ENCODE measurements around the gene WDR86.

WDR86 gene

GRCh38 chr7:151396328-151396970 lies 13.4 kb downstream of the WDR86 start:
- Histone ChIP-seq H3K36me3 (ENCODE audit: insufficient read depth, low read length) (no peaks in the 10 kb centered on the region; the same call in 1 of the 2 replicates), H3K9me3 (ENCODE audit: low read depth, low read length) (no peaks in the 10 kb centered on the region), H3K27ac (no peak overlapping the region), H3K4me3 (no peak overlapping the region), H3K9ac (ENCODE audit: insufficient read length) (no peak overlapping the region)
- TF ChIP-seq FOXP2 (optimal IDR thresholded peaks at IDR 0.05; ENCODE audit: control extremely low read depth, extremely low read length, insufficient read depth) (no peak), EZH2 (IDR thresholded peaks at IDR 0.05) (no peak), POLR2AphosphoS5 (IDR thresholded peaks at IDR 0.05; ENCODE audit: borderline replicate concordance, low read depth, low read length) (no peak)
- DNase-seq (ENCODE audit: low read depth, low spot score) = no peak

GRCh38 chr7:151395036-151395367 lies 14.8 kb downstream of the WDR86 start:
- H3K9me3 ChIP-seq (ENCODE audit: low read depth, low read length) = no peaks in the 10 kb centered on the region
- H3K27ac ChIP-seq = no peak overlapping the region
- TF ChIP-seq POLR2AphosphoS5 (IDR thresholded peaks at IDR 0.05; ENCODE audit: borderline replicate concordance, low read depth, low read length) = no peak
- TF ChIP-seq EZH2 (IDR thresholded peaks at IDR 0.05) = no peak
- no peak for TF ChIP-seq FOXP2 (optimal IDR thresholded peaks at IDR 0.05; ENCODE audit: control extremely low read depth, extremely low read length, insufficient read depth)
- H3K36me3 ChIP-seq (ENCODE audit: insufficient read depth, low read length) = no peaks in the 10 kb centered on the region; the same call in 1 of the 2 replicates
- no peak for DNase-seq (ENCODE audit: low read depth, low spot score)
- H3K4me3 ChIP-seq = no peak overlapping the region
- no peak overlapping the region for H3K9ac ChIP-seq (ENCODE audit: insufficient read length)

GRCh38 chr7:151394076-151395035 lies 15.5 kb downstream of the WDR86 start:
- Histone ChIP-seq H3K9ac (ENCODE audit: insufficient read length) (no peak overlapping the region), H3K27ac (no peak overlapping the region), H3K9me3 (ENCODE audit: low read depth, low read length) (no peaks in the 10 kb centered on the region), H3K36me3 (ENCODE audit: insufficient read depth, low read length) (no peaks in the 10 kb centered on the region; the same call in 1 of the 2 replicates), H3K4me3 (no peak overlapping the region)
- no peak for DNase-seq (ENCODE audit: low read depth, low spot score)
- TF ChIP-seq FOXP2 (optimal IDR thresholded peaks at IDR 0.05; ENCODE audit: control extremely low read depth, extremely low read length, insufficient read depth) (no peak), EZH2 (IDR thresholded peaks at IDR 0.05) (no peak), POLR2AphosphoS5 (IDR thresholded peaks at IDR 0.05; ENCODE audit: borderline replicate concordance, low read depth, low read length) (no peak)

DNA sequence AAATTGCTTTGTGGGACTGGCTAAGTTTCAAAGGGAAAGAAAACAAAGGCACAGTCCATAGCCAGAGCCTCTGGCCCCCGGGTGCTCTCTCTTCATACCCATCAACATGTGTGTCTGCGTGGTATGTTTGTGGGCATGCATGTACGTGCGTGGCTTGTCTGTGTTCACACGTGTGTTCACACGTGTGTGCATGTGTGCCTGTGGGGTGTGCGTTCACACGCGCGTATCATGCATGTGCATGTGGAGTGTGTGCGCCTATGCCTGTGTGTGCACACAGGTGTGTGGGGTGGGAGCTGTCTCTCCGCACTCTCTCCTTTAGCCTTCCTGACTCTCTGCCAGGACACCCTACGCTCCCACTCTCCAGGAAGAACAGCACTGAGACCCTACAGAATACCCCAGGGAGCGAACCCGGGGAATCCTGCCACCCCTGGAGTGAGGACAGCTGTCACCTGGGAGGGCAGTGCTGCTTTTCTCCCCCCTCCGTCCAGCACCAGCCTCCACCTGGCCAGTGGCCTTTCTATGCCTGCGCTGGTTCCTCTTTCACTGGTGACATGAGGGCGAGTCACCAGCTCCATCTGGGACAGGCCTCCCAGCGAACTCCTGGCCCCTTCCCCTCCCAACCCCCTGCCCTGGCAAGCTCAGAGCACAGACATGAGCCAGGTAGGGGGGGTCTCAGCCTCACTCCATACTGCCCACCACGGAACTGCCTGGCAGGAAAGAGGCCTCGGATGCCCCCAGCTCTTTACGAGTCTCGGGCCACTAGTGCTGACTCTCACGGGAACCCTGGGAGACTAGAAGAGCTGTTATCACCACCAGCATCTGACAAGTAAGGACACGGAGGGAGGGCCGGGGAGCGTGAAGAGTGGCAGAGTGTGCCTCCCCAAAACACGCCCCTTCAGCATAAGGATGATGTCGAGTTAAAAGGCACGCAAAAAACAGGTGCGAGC lies 16.5 kb downstream of the WDR86 start:
- TF ChIP-seq EZH2 (IDR thresholded peaks at IDR 0.05) = no peak
- no peak for TF ChIP-seq POLR2AphosphoS5 (IDR thresholded peaks at IDR 0.05; ENCODE audit: borderline replicate concordance, low read depth, low read length)
- TF ChIP-seq FOXP2 (optimal IDR thresholded peaks at IDR 0.05; ENCODE audit: control extremely low read depth, extremely low read length, insufficient read depth) = no peak
- Histone ChIP-seq H3K9ac (ENCODE audit: insufficient read length) (no peak overlapping the region), H3K9me3 (ENCODE audit: low read depth, low read length) (no peaks in the 10 kb centered on the region), H3K36me3 (ENCODE audit: insufficient read depth, low read length) (no peaks in the 10 kb centered on the region; the same call in 1 of the 2 replicates), H3K27ac (no peak overlapping the region), H3K4me3 (no peak overlapping the region)
- no peak for DNase-seq (ENCODE audit: low read depth, low spot score)

DNA sequence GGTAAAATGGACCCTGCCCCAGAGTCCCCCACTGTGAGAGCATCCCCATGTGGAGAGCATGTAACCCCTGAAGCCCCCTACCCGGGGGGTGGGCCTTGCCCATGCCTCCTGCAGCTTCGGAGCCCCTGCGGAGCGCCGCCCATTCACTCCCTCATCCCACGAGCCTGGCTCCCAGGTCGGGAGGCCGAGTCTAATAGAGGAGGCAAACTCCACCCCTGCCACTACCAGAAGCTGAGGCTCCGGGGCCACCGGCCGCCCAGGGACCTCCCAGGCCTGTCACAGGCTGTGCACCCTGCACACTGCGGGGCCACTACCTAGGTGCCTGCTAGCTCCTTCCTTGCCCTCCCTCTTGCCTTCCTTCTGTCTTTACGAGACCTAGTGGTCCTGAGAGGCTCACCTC lies 17.4 kb downstream of the WDR86 start:
- DNase-seq (ENCODE audit: low read depth, low spot score) = no peak
- Histone ChIP-seq H3K4me3 (no peak overlapping the region), H3K27ac (no peak overlapping the region), H3K36me3 (ENCODE audit: insufficient read depth, low read length) (no peaks in the 10 kb centered on the region), H3K9me3 (ENCODE audit: low read depth, low read length) (no peaks in the 10 kb centered on the region), H3K9ac (ENCODE audit: insufficient read length) (no peak overlapping the region)
- no peak for TF ChIP-seq FOXP2 (optimal IDR thresholded peaks at IDR 0.05; ENCODE audit: control extremely low read depth, extremely low read length, insufficient read depth)
- no peak for TF ChIP-seq EZH2 (IDR thresholded peaks at IDR 0.05)
- TF ChIP-seq POLR2AphosphoS5 (IDR thresholded peaks at IDR 0.05; ENCODE audit: borderline replicate concordance, low read depth, low read length) = no peak

GRCh38 chr7:151392002-151392401 lies 17.8 kb downstream of the WDR86 start:
- no peak for TF ChIP-seq POLR2AphosphoS5 (IDR thresholded peaks at IDR 0.05; ENCODE audit: borderline replicate concordance, low read depth, low read length)
- TF ChIP-seq EZH2 (IDR thresholded peaks at IDR 0.05) = no peak
- TF ChIP-seq FOXP2 (optimal IDR thresholded peaks at IDR 0.05; ENCODE audit: control extremely low read depth, extremely low read length, insufficient read depth) = no peak
- Histone ChIP-seq H3K9ac (ENCODE audit: insufficient read length) (no peak overlapping the region), H3K36me3 (ENCODE audit: insufficient read depth, low read length) (no peaks in the 10 kb centered on the region), H3K9me3 (ENCODE audit: low read depth, low read length) (no peaks in the 10 kb centered on the region), H3K27ac (no peak overlapping the region), H3K4me3 (no peak overlapping the region)
- no peak for DNase-seq (ENCODE audit: low read depth, low spot score)

DNA sequence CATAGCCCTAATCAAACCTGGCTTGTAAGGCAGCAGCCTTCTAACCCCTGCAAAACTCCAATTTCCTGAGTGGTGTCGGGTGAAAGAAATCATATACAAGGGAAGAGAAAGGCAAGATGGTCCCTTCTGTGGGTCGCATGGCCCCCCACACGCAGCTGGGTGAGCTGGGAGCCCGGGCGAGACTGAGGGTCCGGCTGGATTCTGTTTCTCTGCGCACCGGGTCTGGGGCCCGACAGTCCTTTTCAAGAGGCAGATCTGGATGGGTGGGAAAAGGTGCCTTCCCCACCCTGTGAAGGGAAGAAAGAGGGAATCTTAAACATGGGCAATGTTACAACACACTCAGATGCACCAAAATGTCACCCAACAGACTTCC lies 18.5 kb downstream of the WDR86 start:
- Histone ChIP-seq H3K27ac (no peak overlapping the region), H3K36me3 (ENCODE audit: insufficient read depth, low read length) (no peaks in the 10 kb centered on the region), H3K4me3 (no peak overlapping the region), H3K9me3 (ENCODE audit: low read depth, low read length) (no peaks in the 10 kb centered on the region), H3K9ac (ENCODE audit: insufficient read length) (no peak overlapping the region)
- TF ChIP-seq FOXP2 (optimal IDR thresholded peaks at IDR 0.05; ENCODE audit: control extremely low read depth, extremely low read length, insufficient read depth) (no peak), EZH2 (IDR thresholded peaks at IDR 0.05) (no peak), POLR2AphosphoS5 (IDR thresholded peaks at IDR 0.05; ENCODE audit: borderline replicate concordance, low read depth, low read length) (no peak)
- no peak for DNase-seq (ENCODE audit: low read depth, low spot score)

Measured in SK-N-MC (cell line).